Subcutaneous abdominal adipose tissue (tissue), 5 donors: ENCODE results near the gene FBXO31.

Experiments used
- H3K27ac ChIP-seq: one replicate; pipeline ENCODE4 v1.7.0; 2013; ENCODE audit warnings: low read depth, mild to moderate bottlenecking, inconsistent platforms, low read length, moderate library complexity
- H3K27me3 ChIP-seq, 5 donors: one replicate each; pipeline ENCODE4 v1.7.0; 2013; ENCODE audit warnings: low read length in 5 of 5, inconsistent platforms in 1 of 5; ENCODE audit not compliant: control insufficient read depth in 5 of 5, insufficient read depth in 4 of 5
- H3K36me3 ChIP-seq, 5 donors: one replicate each; pipeline ENCODE4 v1.7.0; 2013; ENCODE audit warnings: low read length in 5 of 5; ENCODE audit not compliant: control insufficient read depth in 5 of 5, insufficient read depth in 5 of 5
- H3K4me1 ChIP-seq, 5 donors: one replicate each; pipeline ENCODE4 v1.7.0; 2013; ENCODE audit warnings: low read length in 5 of 5, mild to moderate bottlenecking in 3 of 5, moderate library complexity in 1 of 5; ENCODE audit not compliant: control insufficient read depth in 5 of 5, insufficient read depth in 5 of 5
- H3K4me3 ChIP-seq, 5 donors: one replicate each; pipeline ENCODE4 v1.7.0; 2013; ENCODE audit warnings: low read length in 5 of 5, low read depth in 1 of 5
- H3K9ac ChIP-seq, 5 donors: one replicate each; pipeline ENCODE4 v1.7.0; 2013; ENCODE audit warnings: low read length in 5 of 5, mild to moderate bottlenecking in 4 of 5, moderate library complexity in 3 of 5
- H3K9me3 ChIP-seq, 5 donors: one replicate each; pipeline ENCODE4 v1.7.0; 2013; ENCODE audit warnings: low read length in 5 of 5; ENCODE audit not compliant: control insufficient read depth in 5 of 5
- donor health status: healthy.
- donor health status: healthy.
- donor health status: healthy.
- donor health status: healthy.
- donor health status: healthy.

Gene FBXO31

DNA sequence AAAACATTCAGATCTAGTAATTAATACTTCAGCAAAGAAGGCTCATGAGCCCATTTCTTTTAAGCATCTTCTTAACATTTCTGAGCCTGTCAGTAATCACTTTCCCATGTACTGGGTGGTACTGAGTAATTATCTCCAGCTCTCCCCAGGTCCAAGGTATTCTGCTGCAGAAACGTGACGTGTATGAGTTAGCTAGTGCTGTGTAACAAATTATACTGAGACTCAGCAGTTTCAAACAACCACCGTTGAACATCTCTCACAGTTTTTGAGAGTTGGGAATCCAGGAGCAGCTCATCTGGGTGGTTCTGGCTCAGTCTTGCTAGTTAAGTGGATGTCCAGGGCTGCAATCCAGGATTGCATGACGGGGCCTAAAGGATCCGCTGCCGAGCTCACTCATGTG lies 91.6 kb downstream of the FBXO31 start:
- no peak overlapping the region for H3K27ac ChIP-seq
- no peaks in the 10 kb centered on the region for H3K4me1 ChIP-seq
- no peaks in the 10 kb centered on the region for H3K27me3 ChIP-seq
- peaks cover 0 to 7% (median 4%) of the 10 kb centered on the region in 5 donors for H3K9me3 ChIP-seq
- H3K36me3 ChIP-seq = peaks cover 0 to 4% (median 0%) of the 10 kb centered on the region in 5 donors
- no peak overlapping the region for H3K4me3 ChIP-seq
- no peak overlapping the region for H3K9ac ChIP-seq

DNA sequence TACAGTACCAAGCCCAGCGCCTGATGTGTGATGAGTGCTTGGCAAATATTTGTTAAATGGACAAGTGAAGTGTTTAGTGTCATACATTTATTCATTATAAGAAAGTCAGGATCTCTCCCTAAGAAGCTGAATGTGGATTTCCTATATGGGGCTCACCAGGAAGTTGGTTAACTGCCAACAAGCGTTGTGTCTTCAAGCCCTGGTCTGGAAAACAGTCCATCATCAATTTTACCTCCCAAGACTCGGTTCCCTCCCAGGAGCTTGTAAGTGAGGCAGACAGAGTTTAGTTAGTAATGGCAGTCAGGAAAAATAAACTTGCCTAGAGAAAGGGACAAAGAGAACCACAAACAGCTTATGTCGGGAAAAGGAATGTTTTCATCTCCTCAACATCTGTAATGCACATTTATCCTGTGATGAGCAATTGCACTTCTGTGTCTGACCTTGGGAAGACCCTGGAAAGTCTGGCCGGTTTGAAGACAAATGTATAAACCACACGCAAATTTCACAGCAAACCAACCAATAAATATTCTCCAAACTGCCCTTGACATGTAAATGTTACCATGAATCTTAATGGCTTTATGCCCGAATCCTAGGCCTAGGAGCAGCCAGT lies 94.7 kb downstream of the FBXO31 start:
- H3K4me3 ChIP-seq = no peak overlapping the region
- H3K9ac ChIP-seq = no peak overlapping the region
- no peaks in the 10 kb centered on the region for H3K4me1 ChIP-seq
- peaks cover 0 to 7% (median 4%) of the 10 kb centered on the region in 5 donors for H3K9me3 ChIP-seq
- H3K36me3 ChIP-seq = peaks cover 0 to 4% (median 0%) of the 10 kb centered on the region in 5 donors
- H3K27ac ChIP-seq = no peak overlapping the region
- H3K27me3 ChIP-seq = no peaks in the 10 kb centered on the region

DNA sequence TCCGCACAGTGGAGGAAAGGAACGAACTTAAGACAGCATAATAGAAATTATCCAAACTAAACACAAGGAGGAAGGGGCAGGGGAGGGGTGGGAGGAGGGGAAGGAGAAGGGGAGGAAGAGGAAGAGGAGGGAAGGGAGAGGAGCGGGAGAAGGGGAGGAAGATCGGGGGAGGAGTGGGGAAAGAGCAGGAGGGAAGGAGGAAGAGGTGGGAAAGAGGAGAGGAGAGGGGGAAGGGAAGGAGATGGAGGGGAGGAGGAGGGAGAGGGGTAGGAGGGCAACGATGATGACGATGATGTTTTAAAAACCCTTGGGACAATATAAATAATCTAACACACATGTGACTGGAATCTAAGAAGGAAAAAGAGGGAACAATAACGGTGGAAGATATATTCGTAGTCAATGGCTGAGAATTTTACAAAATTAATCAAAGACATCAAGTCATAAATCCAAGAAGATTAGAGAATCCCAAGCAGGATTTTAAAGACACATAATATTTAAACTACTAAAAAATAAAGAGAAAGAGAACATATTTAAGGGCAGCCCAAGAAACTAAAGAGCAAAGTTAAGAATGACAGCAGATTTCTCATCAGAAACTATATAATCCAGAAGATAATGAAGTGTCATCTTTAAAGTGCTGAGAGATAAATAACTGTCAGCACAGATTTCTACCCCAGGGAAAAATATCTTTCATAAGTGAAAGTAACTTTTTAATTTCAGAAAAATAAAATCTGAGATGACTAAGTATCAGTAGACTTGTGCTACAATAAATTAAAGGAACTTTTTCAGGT lies 96.5 kb downstream of the FBXO31 start:
- no peak overlapping the region for H3K27ac ChIP-seq
- no peaks in the 10 kb centered on the region for H3K27me3 ChIP-seq
- H3K9me3 ChIP-seq = peaks cover 0 to 7% (median 3%) of the 10 kb centered on the region in 5 donors
- no peak overlapping the region for H3K4me3 ChIP-seq
- H3K4me1 ChIP-seq = no peaks in the 10 kb centered on the region
- H3K36me3 ChIP-seq = peaks cover 0 to 4% (median 0%) of the 10 kb centered on the region in 5 donors
- H3K9ac ChIP-seq = no peak overlapping the region

DNA sequence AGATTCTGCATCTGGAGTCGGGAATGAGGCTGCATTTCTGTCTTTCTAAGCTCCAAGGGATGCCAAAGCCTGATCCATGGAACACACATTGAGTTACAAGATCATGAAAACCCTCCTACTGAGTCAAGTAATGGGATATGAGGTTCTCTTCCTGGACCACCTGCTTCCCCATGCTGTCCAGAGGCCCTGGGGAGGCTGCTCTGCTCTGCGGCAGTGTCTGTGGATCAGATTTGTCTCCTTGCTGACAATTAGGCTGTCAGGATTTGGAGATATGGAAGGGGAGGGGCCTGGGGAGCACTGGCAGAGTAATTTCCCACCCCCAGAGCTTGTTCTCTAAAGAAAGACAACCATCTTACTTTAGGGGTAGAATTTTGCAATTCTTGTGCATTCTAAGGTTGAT lies 99.4 kb downstream of the FBXO31 start:
- Histone ChIP-seq H3K27me3 (peaks cover 0 to 1% (median 0%) of the 10 kb centered on the region in 5 donors), H3K27ac (no peak overlapping the region)

DNA sequence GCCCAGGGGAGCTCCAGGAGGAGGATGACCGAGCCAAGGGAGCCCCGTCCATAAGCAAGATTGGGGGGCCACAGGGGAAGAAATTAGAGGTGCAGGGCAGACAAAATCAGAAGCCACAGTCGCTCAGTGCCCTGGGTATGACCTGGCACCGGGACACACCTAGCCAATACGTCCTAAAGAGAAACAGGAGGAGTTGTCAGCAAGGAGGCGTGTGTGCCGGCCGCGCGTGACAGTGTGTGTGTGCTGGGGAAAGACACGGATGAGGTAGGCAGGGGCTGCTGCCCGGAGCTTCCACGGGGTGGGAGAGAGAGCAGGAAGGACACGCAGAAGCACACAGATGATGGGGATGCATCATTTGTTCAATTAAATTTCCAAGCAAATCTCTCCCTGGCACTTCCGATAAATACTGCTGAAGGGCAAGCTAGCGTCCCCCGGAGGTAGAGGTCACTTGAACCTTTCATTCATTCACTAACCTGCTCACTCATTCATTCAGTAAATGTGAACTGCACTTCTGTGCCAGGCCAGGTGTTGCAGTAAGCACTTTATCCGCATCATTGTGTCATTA lies 104.4 kb downstream of the FBXO31 start:
- Histone ChIP-seq H3K4me3 (no peak overlapping the region), H3K9me3 (no peaks in the 10 kb centered on the region), H3K36me3 (no peaks in the 10 kb centered on the region), H3K4me1 (peaks cover 0 to 8% (median 0%) of the 10 kb centered on the region in 5 donors), H3K9ac (no peak overlapping the region), H3K27me3 (peaks cover 0 to 9% (median 2%) of the 10 kb centered on the region in 5 donors), H3K27ac (no peak overlapping the region)

More for the DNA sequence above, 99.4 kb downstream of the FBXO31 start:
- Histone ChIP-seq H3K4me3 (no peak overlapping the region), H3K4me1 (no peaks in the 10 kb centered on the region), H3K36me3 (no peaks in the 10 kb centered on the region), H3K9ac (no peak overlapping the region), H3K9me3 (peaks cover 0 to 7% (median 0%) of the 10 kb centered on the region in 5 donors)

DNA sequence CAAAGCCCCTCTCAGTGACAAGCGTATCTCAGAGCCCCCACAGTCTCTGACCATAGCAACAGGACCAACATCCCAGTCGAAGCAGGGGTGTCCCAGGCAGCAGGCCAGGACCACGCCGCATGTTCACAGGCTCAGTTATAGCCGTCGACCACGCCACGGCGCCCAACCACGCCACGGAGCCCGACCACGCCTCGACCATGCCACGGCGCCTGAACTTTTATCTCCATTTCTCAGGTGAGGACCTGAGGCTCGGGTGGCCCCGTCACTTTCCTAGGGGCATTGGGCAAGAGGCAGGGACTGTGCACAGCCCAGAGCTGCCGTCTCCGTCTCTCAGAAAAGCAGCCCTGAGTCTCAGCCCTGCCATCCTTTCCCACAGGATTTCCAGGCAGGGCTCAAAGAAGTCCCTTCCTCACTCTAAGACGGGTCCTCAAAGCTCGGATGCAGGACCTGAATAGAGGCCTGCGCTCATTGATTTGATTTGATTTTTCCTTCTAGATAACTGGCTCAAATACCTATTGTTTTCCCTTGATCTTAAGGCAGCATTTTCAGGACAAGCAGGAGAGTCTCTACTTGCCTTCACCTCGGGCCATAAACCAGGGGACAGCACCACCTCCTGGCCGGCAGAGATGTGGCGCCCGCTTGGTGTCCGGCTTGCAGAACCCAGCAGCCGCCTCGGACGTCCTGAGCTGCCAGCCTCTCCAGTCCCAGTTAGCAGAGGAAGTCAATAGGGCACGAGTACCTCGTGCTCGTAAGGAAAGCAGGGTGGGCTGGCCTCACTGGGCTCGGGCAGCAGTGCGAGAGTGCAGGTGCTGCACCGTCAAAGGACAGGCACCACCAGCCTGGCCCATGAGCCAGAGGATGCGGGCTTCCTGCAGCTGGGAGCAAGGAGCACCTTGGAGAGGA lies 105.1 kb downstream of the FBXO31 start:
- Histone ChIP-seq H3K4me3 (no peak overlapping the region), H3K27ac (no peak overlapping the region), H3K9ac (no peak overlapping the region), H3K36me3 (no peaks in the 10 kb centered on the region), H3K9me3 (no peaks in the 10 kb centered on the region), H3K27me3 (peaks cover 0 to 9% (median 2%) of the 10 kb centered on the region in 5 donors), H3K4me1 (peaks cover 0 to 8% (median 0%) of the 10 kb centered on the region in 5 donors)
